BJ (cell line): Measurements from ENCODE around the gene NBPF3. TPM values are rescaled to one million over a fixed set of nuclear protein-coding genes. Genes with fewer than 3 reads are reported as not detected.

Source experiments
- CTCF ChIA-PET: fragments of 350-600 bp; formaldehyde crosslinking; extraction: SDS; loops from one replicate; lab custom pipeline; 2021; ENCODE audit warnings: antibody characterized with exemption, inconsistent platforms; lab: Yijun Ruan, JAX
- POLR2A ChIA-PET: fragments of 300-600 bp; sonication (Branson Sonifier 250); formaldehyde crosslinking; extraction: SDS; loops from one replicate; lab custom pipeline; 2021; ENCODE audit warnings: antibody characterized with exemption; lab: Charles Lee
- DNase-seq: peaks from one replicate; pipeline ENCODE4 v3.0.0-alpha.2; 2011; ENCODE audit warnings: low read depth
- H3K27me3 ChIP-seq: 2 replicates; pipeline ENCODE4 v1.6.0; 2011; ENCODE audit warnings: low read length; ENCODE audit not compliant: control insufficient read depth, insufficient read depth
- H3K36me3 ChIP-seq: 2 replicates; pipeline ENCODE4 v1.5.1; 2011; ENCODE audit warnings: low read length; ENCODE audit not compliant: control insufficient read depth, insufficient read depth
- H3K4me3 ChIP-seq: 2 replicates; pipeline ENCODE4 v1.5.1; 2011; ENCODE audit warnings: low read depth, mild to moderate bottlenecking, control low read depth, low read length
- polyA plus RNA-seq: library from polyadenylated mRNA; depleted of rRNA; stranded (reverse); fragments of >200 nt; gene quantifications from 2 replicates; pipeline ENCODE4 v1.2.3, GENCODE V29; 2011; rRNA removed
- TF ChIP-seq, protein P1 (sequence below): IDR thresholded peaks from 2 replicates; pipeline ENCODE4 v1.5.1; 2011; ENCODE audit warnings: low read depth, mild to moderate bottlenecking, control low read depth, inconsistent platforms, low read length, moderate library complexity; ENCODE audit not compliant: insufficient read depth

The NBPF3 gene
- polyA plus RNA-seq, 1 experiment, result 17.8 TPM

DNA sequence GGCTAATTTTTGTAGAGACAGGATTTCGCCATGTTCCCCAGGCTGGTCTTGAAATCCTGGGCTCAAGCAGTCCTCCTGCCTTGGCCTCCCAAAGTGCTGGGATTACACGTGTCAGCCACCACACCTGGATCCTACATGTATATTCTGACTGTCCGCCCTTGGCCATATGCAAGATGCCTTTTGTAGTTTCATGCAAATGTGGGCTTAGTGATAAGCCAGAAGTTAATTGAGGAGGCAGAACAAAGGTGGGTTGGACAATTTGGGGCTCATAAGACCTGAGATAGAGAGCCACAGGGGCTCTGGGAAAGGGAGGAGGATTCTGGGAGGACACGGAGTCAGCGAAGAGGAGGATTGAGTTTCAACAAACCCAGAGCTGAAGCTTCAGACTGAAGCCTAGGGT, 94.2 kb downstream of the NBPF3 start:
- H3K4me3 ChIP-seq, result no peak overlapping the region
- CTCF ChIA-PET, result interaction anchor here (1.2 to 2.0 kb wide), 3 partner anchors 10 to 163 kb away, joined by 3 to 7 read pairs (median 3); partner anchors contain the start of gene ALPL
- TF ChIP-seq, protein P1, sequence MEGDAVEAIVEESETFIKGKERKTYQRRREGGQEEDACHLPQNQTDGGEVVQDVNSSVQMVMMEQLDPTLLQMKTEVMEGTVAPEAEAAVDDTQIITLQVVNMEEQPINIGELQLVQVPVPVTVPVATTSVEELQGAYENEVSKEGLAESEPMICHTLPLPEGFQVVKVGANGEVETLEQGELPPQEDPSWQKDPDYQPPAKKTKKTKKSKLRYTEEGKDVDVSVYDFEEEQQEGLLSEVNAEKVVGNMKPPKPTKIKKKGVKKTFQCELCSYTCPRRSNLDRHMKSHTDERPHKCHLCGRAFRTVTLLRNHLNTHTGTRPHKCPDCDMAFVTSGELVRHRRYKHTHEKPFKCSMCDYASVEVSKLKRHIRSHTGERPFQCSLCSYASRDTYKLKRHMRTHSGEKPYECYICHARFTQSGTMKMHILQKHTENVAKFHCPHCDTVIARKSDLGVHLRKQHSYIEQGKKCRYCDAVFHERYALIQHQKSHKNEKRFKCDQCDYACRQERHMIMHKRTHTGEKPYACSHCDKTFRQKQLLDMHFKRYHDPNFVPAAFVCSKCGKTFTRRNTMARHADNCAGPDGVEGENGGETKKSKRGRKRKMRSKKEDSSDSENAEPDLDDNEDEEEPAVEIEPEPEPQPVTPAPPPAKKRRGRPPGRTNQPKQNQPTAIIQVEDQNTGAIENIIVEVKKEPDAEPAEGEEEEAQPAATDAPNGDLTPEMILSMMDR, result no peak
- no peak for DNase-seq
- H3K36me3 ChIP-seq, result no peaks in the 10 kb centered on the region
- POLR2A ChIA-PET, result no interaction called here
- peaks cover 25% of the 10 kb centered on the region for H3K27me3 ChIP-seq

Other genes with a start within 250 kb of the NBPF3 start
- gene ECE1, start 149.7 kb upstream of the NBPF3 start, polyA plus RNA-seq, result 70.7 and 150 TPM in 2 replicates
- 0.28 and 0.45 TPM in 2 replicates for gene ALPL, start 69.3 kb downstream of the NBPF3 start, polyA plus RNA-seq
- gene RAP1GAP, start 229.2 kb downstream of the NBPF3 start, polyA plus RNA-seq, result 0.16 and 0.31 TPM in 2 replicates